Measurements from ENCODE around the gene FAM221A. TPM values are rescaled to one million over a fixed set of nuclear protein-coding genes. Genes with fewer than 3 reads are reported as not detected.
A peak's percentile ranks its signal among the peaks of the same experiment; 100 is the strongest.

The FAM221A gene
- total RNA-seq, 1 experiment from 2014 or later = 0.44 TPM

GRCh38 chr7:23689165-23689564 is 9.2 kb downstream of the FAM221A start:
- DNase-seq (ENCODE audit: unreplicated experiment) = no peak
- Mint-ChIP-seq H3K4me3 (ENCODE audit: unreplicated experiment) (no peak overlapping the region), H3K36me3 (ENCODE audit: insufficient read depth, unreplicated experiment) (no peaks in the 10 kb centered on the region), H3K27ac (ENCODE audit: low read depth, unreplicated experiment) (no peak overlapping the region), H3K27me3 (ENCODE audit: insufficient read depth, unreplicated experiment) (no peaks in the 10 kb centered on the region), H3K9me3 (ENCODE audit: unreplicated experiment) (no peaks in the 10 kb centered on the region), H3K4me1 (ENCODE audit: insufficient read depth, unreplicated experiment) (no peaks in the 10 kb centered on the region)
- ChIA-PET POLR2A (no interaction called here), CTCF (no interaction called here)
- TF ChIP-seq, protein P1, sequence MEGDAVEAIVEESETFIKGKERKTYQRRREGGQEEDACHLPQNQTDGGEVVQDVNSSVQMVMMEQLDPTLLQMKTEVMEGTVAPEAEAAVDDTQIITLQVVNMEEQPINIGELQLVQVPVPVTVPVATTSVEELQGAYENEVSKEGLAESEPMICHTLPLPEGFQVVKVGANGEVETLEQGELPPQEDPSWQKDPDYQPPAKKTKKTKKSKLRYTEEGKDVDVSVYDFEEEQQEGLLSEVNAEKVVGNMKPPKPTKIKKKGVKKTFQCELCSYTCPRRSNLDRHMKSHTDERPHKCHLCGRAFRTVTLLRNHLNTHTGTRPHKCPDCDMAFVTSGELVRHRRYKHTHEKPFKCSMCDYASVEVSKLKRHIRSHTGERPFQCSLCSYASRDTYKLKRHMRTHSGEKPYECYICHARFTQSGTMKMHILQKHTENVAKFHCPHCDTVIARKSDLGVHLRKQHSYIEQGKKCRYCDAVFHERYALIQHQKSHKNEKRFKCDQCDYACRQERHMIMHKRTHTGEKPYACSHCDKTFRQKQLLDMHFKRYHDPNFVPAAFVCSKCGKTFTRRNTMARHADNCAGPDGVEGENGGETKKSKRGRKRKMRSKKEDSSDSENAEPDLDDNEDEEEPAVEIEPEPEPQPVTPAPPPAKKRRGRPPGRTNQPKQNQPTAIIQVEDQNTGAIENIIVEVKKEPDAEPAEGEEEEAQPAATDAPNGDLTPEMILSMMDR (IDR thresholded peaks at IDR 0.05; ENCODE audit: unreplicated experiment) = no peak
- intact Hi-C loops (cut with micrococcal nuclease) = no loop called here
- BruUV-seq (replicated peaks) = no TSS peak

GRCh38 chr7:23691320-23691719 is 11.3 kb downstream of the FAM221A start:
- DNase-seq (ENCODE audit: unreplicated experiment) = no peak
- no peak overlapping the region for H3K4me3 Mint-ChIP-seq (ENCODE audit: unreplicated experiment)
- POLR2A ChIA-PET = no interaction called here
- H3K9me3 Mint-ChIP-seq (ENCODE audit: unreplicated experiment) = no peaks in the 10 kb centered on the region
- CTCF ChIA-PET = interaction anchor here (0.7 kb wide), 1 partner anchor 415 kb away, joined by 4 read pairs; no protein-coding TSS in a partner anchor
- TF ChIP-seq, protein P1 (IDR thresholded peaks at IDR 0.05; ENCODE audit: unreplicated experiment) = no peak
- no TSS peak for BruUV-seq (replicated peaks)
- no peak overlapping the region for H3K27ac Mint-ChIP-seq (ENCODE audit: low read depth, unreplicated experiment)
- intact Hi-C loops (cut with micrococcal nuclease) = no loop called here
- no peaks in the 10 kb centered on the region for H3K27me3 Mint-ChIP-seq (ENCODE audit: insufficient read depth, unreplicated experiment)
- no peaks in the 10 kb centered on the region for H3K4me1 Mint-ChIP-seq (ENCODE audit: insufficient read depth, unreplicated experiment)
- H3K36me3 Mint-ChIP-seq (ENCODE audit: insufficient read depth, unreplicated experiment) = no peaks in the 10 kb centered on the region

GRCh38 chr7:23693224-23693623 is 13.2 kb downstream of the FAM221A start:
- POLR2A ChIA-PET = interaction anchor here (0.7 kb wide), 1 partner anchor 10 kb away, joined by 4 read pairs; no protein-coding TSS in a partner anchor
- Mint-ChIP-seq H3K27ac (ENCODE audit: low read depth, unreplicated experiment) (no peak overlapping the region), H3K9me3 (ENCODE audit: unreplicated experiment) (no peaks in the 10 kb centered on the region), H3K36me3 (ENCODE audit: insufficient read depth, unreplicated experiment) (no peaks in the 10 kb centered on the region), H3K27me3 (ENCODE audit: insufficient read depth, unreplicated experiment) (no peaks in the 10 kb centered on the region), H3K4me1 (ENCODE audit: insufficient read depth, unreplicated experiment) (peaks cover 8% of the 10 kb centered on the region), H3K4me3 (ENCODE audit: unreplicated experiment) (no peak overlapping the region)
- BruUV-seq (replicated peaks) = no TSS peak
- DNase-seq (ENCODE audit: unreplicated experiment) = no peak
- CTCF ChIA-PET = interaction anchor here (1.4 kb wide), 1 partner anchor 11 kb away, joined by 3 read pairs; no protein-coding TSS in a partner anchor
- intact Hi-C loops (cut with micrococcal nuclease) = no loop called here
- TF ChIP-seq, protein P1 (IDR thresholded peaks at IDR 0.05; ENCODE audit: unreplicated experiment) = no peak

DNA sequence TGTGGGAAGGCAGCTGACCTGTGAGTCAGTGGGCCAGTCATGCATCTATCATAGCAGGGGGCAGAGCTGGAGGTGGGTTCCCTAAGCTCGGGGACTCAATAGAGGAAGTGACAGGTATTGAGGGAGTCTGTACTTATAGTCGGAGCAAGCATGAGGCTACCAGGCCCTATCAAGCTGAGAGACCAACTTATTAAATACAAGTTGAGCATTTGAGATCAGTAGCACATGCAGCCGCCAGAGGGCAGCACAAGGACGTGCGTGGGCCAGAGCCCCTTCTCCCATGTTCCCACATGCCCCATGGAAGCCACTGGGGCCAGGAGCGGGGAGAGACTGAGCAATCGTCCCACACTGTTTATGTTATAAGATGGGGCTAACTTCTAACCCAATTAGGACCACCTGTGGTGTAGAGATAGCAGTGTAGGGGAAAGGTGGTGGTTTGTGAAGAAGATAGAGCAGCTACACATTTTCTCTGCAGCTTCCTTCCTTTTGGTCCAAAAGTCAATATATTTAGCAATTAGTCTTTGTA is 17.0 kb downstream of the FAM221A start:
- H3K4me3 Mint-ChIP-seq (ENCODE audit: unreplicated experiment) = no peak overlapping the region
- TF ChIP-seq, protein P1 (IDR thresholded peaks at IDR 0.05; ENCODE audit: unreplicated experiment) = peak; percentile 68
- no peak overlapping the region for H3K27ac Mint-ChIP-seq (ENCODE audit: low read depth, unreplicated experiment)
- DNase-seq (ENCODE audit: unreplicated experiment) = peak; percentile 72
- H3K9me3 Mint-ChIP-seq (ENCODE audit: unreplicated experiment) = no peaks in the 10 kb centered on the region
- BruUV-seq (replicated peaks) = no TSS peak
- intact Hi-C loops (cut with micrococcal nuclease) = no loop called here
- H3K4me1 Mint-ChIP-seq (ENCODE audit: insufficient read depth, unreplicated experiment) = peaks cover 8% of the 10 kb centered on the region
- H3K27me3 Mint-ChIP-seq (ENCODE audit: insufficient read depth, unreplicated experiment) = no peaks in the 10 kb centered on the region
- no peaks in the 10 kb centered on the region for H3K36me3 Mint-ChIP-seq (ENCODE audit: insufficient read depth, unreplicated experiment)
- CTCF ChIA-PET = interaction anchor here (0.6 to 1.9 kb wide), 17 partner anchors 10 to 906 kb away, joined by 3 to 16 read pairs (median 4); partner anchors contain the start of gene STK31
- POLR2A ChIA-PET = interaction anchor here (0.5 to 0.6 kb wide), 2 partner anchors 132 to 611 kb away, joined by 3 read pairs; no protein-coding TSS in a partner anchor

All from MCF 10A (cell line).